Measurements from ENCODE around the gene RMI2.
"Not testable (repeated sequence)": the region's sequence is repeated elsewhere in the genome, so short reads cannot be mapped to it uniquely, and the experiment has no call there.

RMI2 gene

GRCh38 chr16:11360641-11361373, 15.5 kb downstream of the RMI2 start:
- Histone ChIP-seq H3K36me3 (no peaks in the 10 kb centered on the region), H3K27ac (no peak overlapping the region), H3K9me3 (no peaks in the 10 kb centered on the region), H3K4me3 (no peak overlapping the region), H3K4me1 (peaks cover 0 to 45% (median 25%) of the 10 kb centered on the region in 4 donors), H3K27me3 (no peaks in the 10 kb centered on the region)
- TF ChIP-seq CTCF (IDR thresholded peaks at IDR 0.05): no peak
- intact Hi-C loops (cut with DNase I; ENCODE audit: low total_unique reads): no loop called here
- DNase-seq: no peak

- Histone ChIP-seq H3K27ac (no peak overlapping the region), H3K27me3 (no peaks in the 10 kb centered on the region), H3K9me3 (no peaks in the 10 kb centered on the region), H3K36me3 (no peaks in the 10 kb centered on the region), H3K4me3 (no peak overlapping the region), H3K4me1 (peaks cover 0 to 41% (median 20%) of the 10 kb centered on the region in 4 donors)
- intact Hi-C loops (cut with DNase I; ENCODE audit: low total_unique reads): no loop called here
- TF ChIP-seq CTCF (IDR thresholded peaks at IDR 0.05): no peak
- DNase-seq: no peak
These were observed 16.6 kb downstream of the RMI2 start for GRCh38 chr16:11361701-11362451.

GRCh38 chr16:11363927-11364258, 18.6 kb downstream of the RMI2 start:
- TF ChIP-seq CTCF (IDR thresholded peaks at IDR 0.05): no peak
- intact Hi-C loops (cut with DNase I; ENCODE audit: low total_unique reads): no loop called here
- Histone ChIP-seq H3K9me3 (no peaks in the 10 kb centered on the region), H3K4me3 (no peak overlapping the region), H3K36me3 (no peaks in the 10 kb centered on the region), H3K4me1 (peaks cover 0 to 20% (median 4%) of the 10 kb centered on the region in 4 donors), H3K27me3 (no peaks in the 10 kb centered on the region), H3K27ac (no peak overlapping the region)
- DNase-seq: no peak

- no peaks in the 10 kb centered on the region for H3K9me3 ChIP-seq
- H3K27me3 ChIP-seq: no peaks in the 10 kb centered on the region
- H3K4me3 ChIP-seq: no peak overlapping the region
- H3K27ac ChIP-seq: no peak overlapping the region
- no peaks in the 10 kb centered on the region for H3K36me3 ChIP-seq
- intact Hi-C loops (cut with DNase I; ENCODE audit: low total_unique reads): no loop called here
- H3K4me1 ChIP-seq: peaks cover 0 to 6% (median 3%) of the 10 kb centered on the region in 4 donors
- TF ChIP-seq CTCF (IDR thresholded peaks at IDR 0.05): no peak
- no peak for DNase-seq
These were observed 22.2 kb downstream of the RMI2 start for GRCh38 chr16:11367483-11367906.

GRCh38 chr16:11370084-11370931, 25.0 kb downstream of the RMI2 start:
- DNase-seq: no peak
- Histone ChIP-seq H3K27ac (no peak overlapping the region), H3K4me1 (no peaks in the 10 kb centered on the region), H3K4me3 (no peak overlapping the region), H3K36me3 (no peaks in the 10 kb centered on the region), H3K27me3 (no peaks in the 10 kb centered on the region), H3K9me3 (no peaks in the 10 kb centered on the region)
- intact Hi-C loops (cut with DNase I; ENCODE audit: low total_unique reads): no loop called here
- TF ChIP-seq CTCF (IDR thresholded peaks at IDR 0.05): no peak

- H3K36me3 ChIP-seq; intact Hi-C loops (cut with DNase I; ENCODE audit: low total_unique reads); H3K27ac ChIP-seq; H3K4me3 ChIP-seq; H3K4me1 ChIP-seq; DNase-seq; H3K9me3 ChIP-seq; H3K27me3 ChIP-seq: not testable (repeated sequence)
These were observed 25.6 kb downstream of the RMI2 start for GRCh38 chr16:11370932-11371279.

Data from tibial artery (tissue), 4 donors.